IPS-18a (cell line): Measurements from ENCODE around the gene ZMAT5.
A peak's percentile ranks its signal among the peaks of the same experiment; 100 is the strongest.

Source experiments
- H3K27ac ChIP-seq: one replicate; pipeline ENCODE4 v1.5.1; 2013; ENCODE audit warnings: low read length
- H3K27me3 ChIP-seq: one replicate; pipeline ENCODE4 v1.6.1; 2013; ENCODE audit warnings: mild to moderate bottlenecking, low read length; ENCODE audit not compliant: control insufficient read depth, insufficient read depth
- H3K36me3 ChIP-seq: one replicate; pipeline ENCODE4 v1.6.1; 2013; ENCODE audit warnings: low read depth, low read length; ENCODE audit not compliant: control insufficient read depth
- H3K4me1 ChIP-seq: one replicate; pipeline ENCODE4 v1.6.1; 2013; ENCODE audit warnings: low read depth, low read length; ENCODE audit not compliant: control insufficient read depth
- H3K4me3 ChIP-seq: one replicate; pipeline ENCODE4 v1.5.1; 2013; ENCODE audit warnings: low read length
- H3K9ac ChIP-seq: one replicate; pipeline ENCODE4 v1.6.1; 2013; ENCODE audit warnings: mild to moderate bottlenecking, low read length, moderate library complexity
- H3K9me3 ChIP-seq: one replicate; pipeline ENCODE4 v1.6.1; 2013; ENCODE audit warnings: low read depth, low read length; ENCODE audit not compliant: control insufficient read depth

Gene ZMAT5

DNA sequence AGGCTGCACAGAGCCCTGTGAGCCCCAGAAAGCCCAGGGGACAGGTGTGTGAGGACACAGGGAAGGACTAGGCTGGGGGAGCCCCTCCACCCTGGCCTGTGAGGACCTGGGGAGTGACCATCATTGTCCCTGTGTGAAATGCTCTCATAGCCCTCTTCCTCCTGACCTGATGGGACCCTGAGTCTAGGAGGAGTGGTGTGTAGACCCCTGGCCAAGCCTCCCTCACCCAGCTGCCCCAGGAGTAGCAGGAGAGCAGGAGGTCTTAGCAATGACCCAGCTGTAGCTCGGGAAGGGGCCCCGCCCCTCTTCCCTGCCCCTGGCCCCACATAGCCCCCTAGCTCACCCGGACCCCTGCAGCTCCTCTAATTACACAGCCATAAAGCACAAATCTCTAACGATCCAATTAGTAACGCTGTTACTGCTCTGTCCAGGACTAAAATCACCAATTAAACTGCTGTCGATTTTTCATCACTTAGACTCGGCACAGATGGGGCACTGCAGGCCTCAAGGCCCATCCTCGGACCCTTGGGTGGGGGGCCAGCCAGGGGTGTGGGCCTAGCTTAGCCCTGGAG, 53.6 kb downstream of the ZMAT5 start:
- H3K4me1 ChIP-seq = no peaks in the 10 kb centered on the region
- H3K9me3 ChIP-seq = no peaks in the 10 kb centered on the region
- H3K27me3 ChIP-seq = peaks cover 14% of the 10 kb centered on the region
- no peak overlapping the region for H3K9ac ChIP-seq
- H3K27ac ChIP-seq = no peak overlapping the region
- no peaks in the 10 kb centered on the region for H3K36me3 ChIP-seq
- no peak overlapping the region for H3K4me3 ChIP-seq

DNA sequence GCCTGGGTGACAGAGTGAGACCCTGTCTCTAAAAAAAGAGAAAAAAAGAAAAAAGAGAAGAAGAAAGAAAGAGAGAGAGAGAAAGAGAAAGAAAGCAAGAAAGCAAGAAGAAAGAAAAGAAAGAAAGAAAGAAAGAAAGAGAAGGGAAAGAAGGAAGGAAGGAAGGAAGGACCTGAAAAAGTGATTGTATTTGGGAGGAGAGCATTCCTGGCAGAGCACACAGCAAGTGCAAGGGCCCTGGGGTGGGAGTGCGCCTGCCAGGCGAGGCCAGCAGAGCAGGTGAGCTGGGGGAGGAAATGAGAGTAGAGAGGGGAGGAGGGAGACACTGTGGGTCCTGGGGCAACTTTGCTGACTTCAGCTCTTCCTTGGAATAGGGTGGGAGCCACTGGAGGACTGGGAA, 54.7 kb downstream of the ZMAT5 start:
- H3K27me3 ChIP-seq = peaks cover 3% of the 10 kb centered on the region
- no peaks in the 10 kb centered on the region for H3K4me1 ChIP-seq
- H3K36me3 ChIP-seq = no peaks in the 10 kb centered on the region
- H3K27ac ChIP-seq = no peak overlapping the region
- H3K4me3 ChIP-seq = no peak overlapping the region
- no peaks in the 10 kb centered on the region for H3K9me3 ChIP-seq
- H3K9ac ChIP-seq = no peak overlapping the region

DNA sequence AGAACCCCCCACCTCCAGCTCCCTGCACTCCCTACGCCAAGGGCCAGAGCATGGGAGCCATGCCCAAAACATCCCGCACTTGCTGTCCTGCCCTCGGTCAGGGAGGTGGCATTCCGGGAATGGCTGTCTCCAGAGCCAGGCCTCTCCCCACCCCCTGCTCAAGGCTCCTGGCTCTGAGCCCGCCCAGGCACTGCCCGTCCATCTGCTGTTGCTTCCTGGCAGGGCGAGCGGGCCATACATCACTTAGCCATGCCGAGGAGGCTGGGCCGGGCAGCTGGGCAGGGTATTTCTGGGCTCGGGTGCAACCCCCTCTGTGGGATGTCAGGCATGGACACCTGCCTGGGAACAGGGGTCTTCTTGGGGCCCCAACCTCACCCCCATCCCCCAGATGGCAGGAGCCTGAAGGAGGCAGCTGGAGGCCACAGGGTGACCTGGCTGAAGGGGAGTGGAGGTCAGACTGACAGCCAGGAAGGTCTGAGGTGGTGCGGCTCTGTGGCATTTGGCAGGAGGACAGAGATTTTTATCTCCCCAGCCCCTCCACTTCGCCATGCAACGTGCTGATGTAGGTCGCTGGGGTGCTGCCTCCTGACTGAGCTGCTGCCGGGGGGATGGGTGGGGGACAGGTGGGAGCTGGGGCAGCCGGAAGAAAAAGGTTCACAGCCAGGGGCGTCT, 55.7 kb downstream of the ZMAT5 start:
- Histone ChIP-seq H3K4me3 (no peak overlapping the region), H3K27me3 (peaks cover 4% of the 10 kb centered on the region), H3K9ac (no peak overlapping the region), H3K9me3 (no peaks in the 10 kb centered on the region), H3K27ac (no peak overlapping the region), H3K4me1 (no peaks in the 10 kb centered on the region), H3K36me3 (no peaks in the 10 kb centered on the region)

DNA sequence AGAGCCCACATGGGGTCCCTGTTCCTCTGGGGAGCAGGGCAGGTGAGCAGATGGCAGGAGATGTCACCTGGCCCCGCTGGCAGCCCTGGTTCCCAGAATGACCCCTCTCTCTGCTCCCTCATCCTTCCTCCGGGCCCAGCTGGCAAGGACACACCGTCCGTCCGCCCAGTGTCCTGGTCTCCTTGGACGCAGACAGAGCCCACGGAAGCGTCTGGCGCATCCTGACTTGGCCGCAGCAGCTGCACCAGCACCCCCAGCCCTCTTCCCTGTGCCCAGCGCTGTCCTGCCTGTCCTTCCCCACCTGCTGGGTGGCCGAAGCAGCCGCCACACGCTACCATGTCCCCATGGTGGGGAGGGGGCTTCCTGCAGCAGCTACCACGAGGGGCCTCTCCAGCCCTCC, 56.6 kb downstream of the ZMAT5 start:
- H3K9me3 ChIP-seq = no peaks in the 10 kb centered on the region
- H3K27me3 ChIP-seq = peaks cover 12% of the 10 kb centered on the region
- peaks cover 6% of the 10 kb centered on the region for H3K4me1 ChIP-seq

DNA sequence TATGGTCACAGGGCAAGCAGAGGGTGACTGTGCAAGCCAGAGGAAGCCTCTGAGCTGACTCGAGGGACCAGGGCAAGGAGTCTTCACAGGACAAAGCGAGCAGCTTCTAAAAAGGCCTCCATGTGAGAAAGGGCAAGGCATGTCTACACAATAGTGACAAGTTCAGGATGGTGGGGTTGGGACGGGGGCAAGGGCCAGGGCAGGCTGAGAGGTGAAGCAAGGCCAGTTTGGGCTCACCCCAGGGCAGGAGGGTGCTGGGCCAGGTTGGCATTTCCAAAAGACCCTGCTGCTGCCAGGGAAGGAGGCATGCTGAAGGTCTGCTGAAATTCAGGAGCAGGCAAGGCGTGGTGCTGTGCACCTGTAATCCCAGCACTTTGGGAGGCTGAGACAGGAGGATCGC, 59.3 kb downstream of the ZMAT5 start:
- Histone ChIP-seq H3K4me3 (no peak overlapping the region), H3K9ac (no peak overlapping the region), H3K9me3 (no peaks in the 10 kb centered on the region), H3K36me3 (no peaks in the 10 kb centered on the region), H3K4me1 (peaks cover 27% of the 10 kb centered on the region), H3K27me3 (peaks cover 36% of the 10 kb centered on the region), H3K27ac (no peak overlapping the region)

More for the DNA sequence above, 56.6 kb downstream of the ZMAT5 start:
- H3K27ac ChIP-seq = no peak overlapping the region
- H3K4me3 ChIP-seq = no peak overlapping the region
- no peaks in the 10 kb centered on the region for H3K36me3 ChIP-seq
- no peak overlapping the region for H3K9ac ChIP-seq

DNA sequence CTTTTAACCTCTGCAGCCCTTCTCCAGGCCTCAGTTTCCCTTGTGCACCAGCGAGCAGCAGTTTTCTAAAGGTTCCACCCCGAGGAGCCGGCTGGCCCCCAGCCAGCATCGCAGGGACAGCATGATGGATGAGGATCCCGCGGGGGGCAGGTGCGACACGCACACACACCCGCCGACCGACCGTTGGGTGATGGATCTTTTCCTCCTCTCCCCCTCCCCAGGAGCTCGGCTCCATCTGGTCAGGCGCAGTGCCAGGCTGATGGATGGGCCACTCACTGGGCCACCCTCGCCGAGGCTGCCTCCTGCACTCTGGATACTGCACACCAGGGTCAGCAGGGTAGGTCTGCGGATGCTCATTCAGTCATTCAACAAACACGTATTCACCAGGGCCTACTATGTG, 59.8 kb downstream of the ZMAT5 start:
- H3K4me1 ChIP-seq = peaks cover 31% of the 10 kb centered on the region
- H3K27ac ChIP-seq = no peak overlapping the region
- H3K36me3 ChIP-seq = no peaks in the 10 kb centered on the region
- no peak overlapping the region for H3K4me3 ChIP-seq
- no peaks in the 10 kb centered on the region for H3K9me3 ChIP-seq
- H3K9ac ChIP-seq = no peak overlapping the region
- peaks cover 41% of the 10 kb centered on the region for H3K27me3 ChIP-seq

DNA sequence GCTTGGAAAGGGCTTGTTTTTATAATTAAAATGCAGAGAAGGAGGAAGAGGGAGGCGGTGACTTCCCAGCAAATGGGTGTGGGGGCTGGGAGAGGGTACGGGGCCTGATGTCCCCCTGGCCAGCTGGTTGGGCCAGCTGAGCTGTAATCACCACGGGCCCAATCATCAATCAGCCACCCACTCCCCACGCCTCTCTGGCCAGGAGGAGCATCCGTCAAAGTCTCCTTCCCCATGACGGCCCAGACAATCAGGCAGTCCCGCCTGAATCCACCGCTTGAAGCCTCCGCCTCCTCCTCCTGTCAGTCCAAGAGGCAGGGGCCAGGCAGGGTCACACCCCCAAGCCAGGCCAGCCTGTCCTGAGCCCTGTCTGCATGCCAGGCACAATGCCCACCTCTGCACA, 60.3 kb downstream of the ZMAT5 start:
- Histone ChIP-seq H3K36me3 (no peaks in the 10 kb centered on the region), H3K4me1 (peaks cover 37% of the 10 kb centered on the region), H3K4me3 (no peak overlapping the region), H3K9me3 (no peaks in the 10 kb centered on the region), H3K27ac (no peak overlapping the region), H3K27me3 (peaks cover 46% of the 10 kb centered on the region), H3K9ac (no peak overlapping the region)

DNA sequence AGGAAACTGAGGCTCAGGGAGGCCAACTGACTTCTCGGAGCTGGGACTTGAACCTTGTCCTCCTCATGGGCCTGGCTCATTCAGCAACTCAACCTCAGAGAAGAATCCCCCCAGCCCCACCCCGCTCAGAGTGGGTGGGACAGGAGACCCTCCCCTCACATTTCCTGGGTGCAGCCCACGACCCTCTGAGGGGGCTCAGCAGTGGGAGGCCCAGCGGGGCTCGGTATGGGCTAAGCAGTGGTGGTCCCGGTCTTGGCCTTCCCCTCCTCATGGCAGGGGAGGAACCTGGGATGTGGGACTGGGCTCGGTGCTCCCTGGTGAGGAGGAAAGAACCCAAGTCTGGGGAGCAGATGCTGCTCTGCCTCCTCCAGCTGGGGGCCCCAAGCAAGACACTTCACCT, 61.2 kb downstream of the ZMAT5 start:
- Histone ChIP-seq H3K27ac (no peak overlapping the region), H3K36me3 (no peaks in the 10 kb centered on the region), H3K9me3 (no peaks in the 10 kb centered on the region), H3K27me3 (peaks cover 53% of the 10 kb centered on the region), H3K9ac (no peak overlapping the region), H3K4me1 (peaks cover 45% of the 10 kb centered on the region), H3K4me3 (no peak overlapping the region)

DNA sequence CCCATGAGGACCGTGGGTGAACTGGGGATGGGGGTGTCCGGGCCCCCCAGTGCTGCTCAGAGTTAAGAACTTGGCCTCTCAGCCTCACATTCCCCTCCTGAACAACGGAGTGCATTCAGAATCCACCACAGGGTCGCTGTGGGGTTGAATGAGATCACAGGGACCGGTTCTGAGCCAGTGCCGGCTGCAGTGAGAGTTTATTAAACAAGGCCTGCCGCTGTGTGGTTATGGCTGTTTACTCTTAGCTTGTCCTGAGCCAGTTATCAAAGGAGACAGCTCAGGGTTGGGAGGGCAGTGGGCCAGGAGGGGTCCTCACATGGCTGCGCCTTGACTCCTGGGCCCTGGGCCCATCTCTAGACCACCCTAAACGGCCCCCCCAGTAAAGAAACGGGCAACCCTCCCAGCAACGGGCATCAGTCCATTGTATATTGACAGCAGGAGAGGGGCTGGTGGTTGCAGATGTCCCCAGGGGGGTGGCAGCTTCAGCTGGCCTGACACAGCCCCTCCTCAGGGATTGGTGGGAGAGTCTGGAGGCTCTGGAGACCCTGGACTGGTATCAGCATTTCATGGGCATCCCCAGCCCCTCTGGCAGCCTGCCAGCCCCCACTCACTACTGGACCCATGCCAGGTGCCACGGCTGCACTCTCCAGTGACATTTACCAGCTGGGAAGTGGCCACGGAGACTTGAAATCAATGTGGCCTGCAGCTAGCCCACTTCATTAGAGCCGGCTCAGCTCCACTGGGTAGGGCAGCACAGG, 62.1 kb downstream of the ZMAT5 start:
- Histone ChIP-seq H3K27me3 (peaks cover 63% of the 10 kb centered on the region), H3K27ac (no peak overlapping the region), H3K36me3 (no peaks in the 10 kb centered on the region), H3K9ac (no peak overlapping the region), H3K9me3 (no peaks in the 10 kb centered on the region), H3K4me3 (no peak overlapping the region), H3K4me1 (peaks cover 49% of the 10 kb centered on the region)

DNA sequence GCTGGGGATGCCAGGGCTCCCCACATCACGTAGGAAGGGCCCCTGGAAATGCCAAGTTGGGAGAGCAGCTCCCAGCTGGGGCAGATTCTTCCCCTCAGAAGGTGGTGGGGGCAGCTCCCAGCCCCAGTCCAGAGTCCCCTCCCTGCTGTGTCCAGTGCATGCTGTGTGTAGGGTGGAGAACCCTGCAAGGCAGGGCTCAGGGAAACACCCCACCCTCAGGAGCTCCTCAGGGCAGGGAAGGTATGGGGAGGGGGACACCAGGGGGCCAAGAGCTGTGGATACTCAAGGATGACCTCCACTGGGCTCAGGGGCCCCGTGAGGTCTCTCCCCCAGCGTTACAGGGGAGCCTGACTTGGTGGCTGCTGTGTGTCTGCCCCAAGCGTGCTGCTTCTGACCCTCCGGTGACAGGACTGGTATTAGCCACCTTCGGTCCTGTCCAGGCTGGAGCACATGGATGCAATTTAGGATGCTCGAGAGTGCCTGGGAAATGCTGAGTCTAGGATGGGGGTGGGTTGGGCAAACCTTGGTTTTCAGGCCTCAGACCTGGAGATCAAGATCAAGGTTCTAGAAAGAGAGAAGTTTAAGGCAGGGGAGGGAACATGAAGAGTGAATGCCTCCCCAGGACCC, 63.1 kb downstream of the ZMAT5 start:
- Histone ChIP-seq H3K27me3 (peaks cover 64% of the 10 kb centered on the region), H3K9me3 (no peaks in the 10 kb centered on the region), H3K4me3 (peak overlapping the region; percentile 43), H3K36me3 (no peaks in the 10 kb centered on the region), H3K27ac (no peak overlapping the region), H3K9ac (no peak overlapping the region), H3K4me1 (peaks cover 49% of the 10 kb centered on the region)

DNA sequence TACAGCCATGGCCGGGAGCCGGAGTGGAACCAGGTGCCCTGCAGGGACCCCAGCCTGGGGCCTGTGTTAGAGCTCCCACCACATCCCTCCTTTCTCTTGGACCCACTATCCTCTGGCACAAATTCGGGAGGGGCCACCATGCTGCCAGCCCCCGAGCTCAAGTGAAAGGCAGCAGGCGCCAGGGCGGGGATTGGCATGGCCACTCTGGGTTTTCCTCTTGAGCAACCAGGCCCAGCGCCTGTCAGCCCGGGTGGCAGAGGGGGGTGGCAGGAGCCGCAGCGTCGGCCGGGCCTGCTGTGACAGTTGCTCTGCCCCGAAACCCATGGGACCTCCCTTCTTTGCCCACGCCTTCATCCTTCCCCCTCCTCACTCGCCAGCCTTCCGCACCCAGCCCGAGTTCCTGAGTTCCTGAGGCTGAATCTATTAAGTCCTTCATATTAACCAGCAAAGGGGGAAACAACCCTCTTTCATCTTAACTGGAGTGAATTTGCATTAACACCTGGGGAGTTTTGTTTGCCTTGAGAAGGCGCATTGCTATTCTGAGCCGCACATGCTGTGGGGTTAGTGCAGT, 63.8 kb downstream of the ZMAT5 start:
- Histone ChIP-seq H3K27me3 (peaks cover 64% of the 10 kb centered on the region), H3K9me3 (no peaks in the 10 kb centered on the region), H3K27ac (no peak overlapping the region), H3K9ac (no peak overlapping the region), H3K36me3 (no peaks in the 10 kb centered on the region), H3K4me1 (peaks cover 49% of the 10 kb centered on the region), H3K4me3 (peak overlapping the region; percentile 43)
